Measurements from ENCODE around the gene REV3L. TPM values are rescaled to one million over a fixed set of nuclear protein-coding genes. Genes with fewer than 3 reads are reported as not detected.
A peak's percentile ranks its signal among the peaks of the same experiment; 100 is the strongest.

REV3L gene
- total and polyA plus RNA-seq, 2 of the 13 experiments (the other 11 are each of a cell fraction or from before 2014, with no cell fraction given), result 12.8 to 31.3 TPM

GRCh38 chr6:111482188-111482958 lies 645 bp downstream of the REV3L start (continued):
- TF ChIP-seq ZNF274 (CRISPR knock-in tag; IDR thresholded peaks at IDR 0.05) (peak; percentile 25; the same call in 1 of the 2 replicates), KAT8 (CRISPR knock-in tag; IDR thresholded peaks at IDR 0.05) (no peak), ZNF501 (CRISPR knock-in tag; IDR thresholded peaks at IDR 0.05) (0 out of 2 replicates have a peak, but pooled peaks have one; percentile 30), TFDP1 (CRISPR knock-in tag; IDR thresholded peaks at IDR 0.05; ENCODE audit: borderline replicate concordance) (no peak), ZC3H4 (CRISPR knock-in tag; IDR thresholded peaks at IDR 0.05; ENCODE audit: borderline replicate concordance) (no peak), MTF2 (CRISPR knock-in tag; IDR thresholded peaks at IDR 0.05; ENCODE audit: borderline replicate concordance) (no peak), ZNF12 (CRISPR knock-in tag; IDR thresholded peaks at IDR 0.05) (no peak), ETV5 (CRISPR knock-in tag; IDR thresholded peaks at IDR 0.05; ENCODE audit: borderline replicate concordance) (peak; percentile 38; the same call in 1 of the 2 replicates), AGO2 (optimal IDR thresholded peaks at IDR 0.05; ENCODE audit: low read depth, low read length) (peak; percentile 9), SNAPC5 (CRISPR knock-in tag; IDR thresholded peaks at IDR 0.05; ENCODE audit: borderline replicate concordance) (0 out of 2 replicates have a peak, but pooled peaks have one; percentile 14), ZNF160 (CRISPR knock-in tag; IDR thresholded peaks at IDR 0.05) (0 out of 2 replicates have a peak, but pooled peaks have one; percentile 44), MXI1 (IDR thresholded peaks at IDR 0.05; ENCODE audit: borderline replicate concordance, low read depth, low read length) (peak; percentile 48; the same call in 1 of the 3 replicates), GRHL1 (CRISPR knock-in tag; conservative IDR thresholded peaks at IDR 0.05) (no peak), ISX (CRISPR knock-in tag; conservative IDR thresholded peaks at IDR 0.05) (no peak), SKI (IDR thresholded peaks at IDR 0.05; ENCODE audit: partially characterized antibody) (peak; percentile 29), ZNF234 (CRISPR knock-in tag; conservative IDR thresholded peaks at IDR 0.05) (no peak), MXD1 (CRISPR knock-in tag; IDR thresholded peaks at IDR 0.05) (no peak), ZNF552 (CRISPR knock-in tag; IDR thresholded peaks at IDR 0.05; ENCODE audit: borderline replicate concordance) (0 out of 2 replicates have a peak, but pooled peaks have one; percentile 17), TAF15 (IDR thresholded peaks at IDR 0.05; ENCODE audit: low read depth, low read length, poor library complexity, severe bottlenecking) (peak; percentile 56), ZNF362 (CRISPR knock-in tag; IDR thresholded peaks at IDR 0.05; ENCODE audit: borderline replicate concordance) (peak; percentile 51; the same call in 1 of the 2 replicates), XRCC5 (optimal IDR thresholded peaks at IDR 0.05; ENCODE audit: low read length) (peak; percentile 71), ZNF616 (CRISPR knock-in tag; IDR thresholded peaks at IDR 0.05; ENCODE audit: low read depth) (0 out of 2 replicates have a peak, but pooled peaks have one; percentile 56), RBFOX2 (IDR thresholded peaks at IDR 0.05; ENCODE audit: low read depth, low read length) (peak; percentile 55), ZNF607 (CRISPR knock-in tag; IDR thresholded peaks at IDR 0.05; ENCODE audit: borderline replicate concordance) (no peak), CENPT (CRISPR knock-in tag; IDR thresholded peaks at IDR 0.05; ENCODE audit: low read depth) (0 out of 2 replicates have a peak, but pooled peaks have one; percentile 46)

All from HepG2 (cell line).